Lower leg skin (tissue), 4 donors: ENCODE data around the gene PEX5L. TPM values are rescaled to one million over a fixed set of nuclear protein-coding genes. Genes with fewer than 3 reads are reported as not detected.

ENCODE experiments used
- DNase-seq, 2 donors: peaks; one replicate each; pipeline ENCODE4 v3.0.0-alpha.2; 2019; ENCODE audit warnings: low spot score in 2 of 2
- H3K4me3 ChIP-seq: fragments of 200-600 bp; sonication (generic); 2 replicates; pipeline ENCODE4 v1.5.1; 2017; ENCODE audit warnings: mild to moderate bottlenecking, low read depth; ENCODE audit not compliant: poor library complexity, severe bottlenecking
- POLR2A ChIP-seq, 2 donors: fragments of 450-650 bp; IDR thresholded peaks; one replicate each; pipeline ENCODE4 v1.6.1; 2016 to 2017; ENCODE audit warnings: antibody characterized with exemption in 2 of 2, mild to moderate bottlenecking in 1 of 2, moderate library complexity in 1 of 2
- WGBS, 2 donors: methylation state at CpG; one replicate each; pipeline ENCODE4 v1.1.5; 2018; 5-methylcytosine and 5-hydroxymethylcytosine counted together
- intact Hi-C: fragments of 100-400 bp; cut with DNase I; formaldehyde crosslinking; loops from one replicate; pipeline ENCODE4 v1.15.0; 2023; ENCODE audit warnings: low total_unique reads
- total RNA-seq, 4 donors: library from RNA; depleted of rRNA; stranded (reverse); fragments of >200 nt; gene quantifications; one replicate each; pipeline ENCODE4 v1.1.0, GENCODE V29; 2016
- TF ChIP-seq, protein P1 (sequence below), 3 donors: fragments of 450-650 bp; IDR thresholded peaks; one replicate each; pipeline ENCODE4 v1.5.1; 2016; ENCODE audit warnings: antibody characterized with exemption in 3 of 3, mild to moderate bottlenecking in 3 of 3, moderate library complexity in 2 of 3

Gene PEX5L
- total RNA-seq, 4 donors from 2014 or later, result not detected

DNA sequence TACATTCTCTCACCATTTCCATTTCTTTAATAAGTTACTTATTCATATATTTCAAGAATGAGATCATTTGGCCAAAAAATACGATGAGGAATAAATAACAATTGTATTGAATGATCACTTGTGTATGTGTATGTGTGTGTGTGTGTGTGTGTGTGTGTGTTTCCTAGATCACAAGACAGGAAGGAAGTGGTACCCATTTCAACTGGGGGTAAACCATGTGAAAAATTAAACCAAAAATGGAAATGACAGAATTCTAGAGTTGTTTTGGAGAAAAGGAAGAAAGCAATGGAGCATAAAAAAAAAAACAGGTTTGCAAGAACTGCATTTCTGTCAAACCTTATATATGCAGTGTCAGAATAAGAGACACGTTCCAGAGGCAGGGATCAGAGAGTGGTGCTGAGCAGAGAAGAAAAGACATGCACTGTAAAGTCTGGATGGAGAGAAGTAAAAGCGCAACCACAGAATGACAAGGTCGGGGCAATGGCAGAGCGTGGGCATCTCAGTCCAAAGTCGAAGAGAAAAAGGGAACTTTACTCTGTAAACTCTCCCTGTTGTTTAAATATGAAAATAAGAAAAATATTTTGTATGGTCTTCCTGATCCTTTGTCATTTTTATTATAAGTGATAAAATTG lies 75.5 kb downstream of the PEX5L start:
- no peak for TF ChIP-seq POLR2A (IDR thresholded peaks at IDR 0.05)
- TF ChIP-seq, protein P1, sequence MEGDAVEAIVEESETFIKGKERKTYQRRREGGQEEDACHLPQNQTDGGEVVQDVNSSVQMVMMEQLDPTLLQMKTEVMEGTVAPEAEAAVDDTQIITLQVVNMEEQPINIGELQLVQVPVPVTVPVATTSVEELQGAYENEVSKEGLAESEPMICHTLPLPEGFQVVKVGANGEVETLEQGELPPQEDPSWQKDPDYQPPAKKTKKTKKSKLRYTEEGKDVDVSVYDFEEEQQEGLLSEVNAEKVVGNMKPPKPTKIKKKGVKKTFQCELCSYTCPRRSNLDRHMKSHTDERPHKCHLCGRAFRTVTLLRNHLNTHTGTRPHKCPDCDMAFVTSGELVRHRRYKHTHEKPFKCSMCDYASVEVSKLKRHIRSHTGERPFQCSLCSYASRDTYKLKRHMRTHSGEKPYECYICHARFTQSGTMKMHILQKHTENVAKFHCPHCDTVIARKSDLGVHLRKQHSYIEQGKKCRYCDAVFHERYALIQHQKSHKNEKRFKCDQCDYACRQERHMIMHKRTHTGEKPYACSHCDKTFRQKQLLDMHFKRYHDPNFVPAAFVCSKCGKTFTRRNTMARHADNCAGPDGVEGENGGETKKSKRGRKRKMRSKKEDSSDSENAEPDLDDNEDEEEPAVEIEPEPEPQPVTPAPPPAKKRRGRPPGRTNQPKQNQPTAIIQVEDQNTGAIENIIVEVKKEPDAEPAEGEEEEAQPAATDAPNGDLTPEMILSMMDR (IDR thresholded peaks at IDR 0.05), result no peak
- no peak overlapping the region for H3K4me3 ChIP-seq
- intact Hi-C loops, result no loop called here
- DNase-seq, result no peak
- WGBS, 2 donors, result 82 to 85% methylated on average over 6 of the region's 6 CpGs

DNA sequence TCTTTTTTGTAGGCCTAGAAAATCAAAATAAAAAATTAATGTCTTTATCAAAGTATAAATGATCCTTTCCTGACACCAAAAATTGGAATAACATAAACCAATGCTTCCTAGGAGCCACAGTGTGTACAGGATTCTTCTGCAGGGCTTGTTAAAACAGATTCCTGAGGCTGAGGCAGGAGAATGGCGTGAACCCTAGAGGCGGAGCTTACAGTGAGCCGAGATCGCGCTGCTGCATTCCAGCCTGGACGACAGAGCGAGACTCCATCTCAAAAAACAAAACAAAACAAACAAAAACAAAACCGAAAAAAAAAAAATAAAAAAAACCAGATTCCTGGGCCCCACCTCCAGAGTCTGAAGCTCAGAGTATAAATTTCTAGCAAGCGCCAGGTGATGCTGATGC lies 78.0 kb downstream of the PEX5L start:
- 71 to 74% methylated on average over 9 of the region's 9 CpGs for WGBS, 2 donors
- no peak for DNase-seq
- TF ChIP-seq, protein P1 (IDR thresholded peaks at IDR 0.05), result no peak
- TF ChIP-seq POLR2A (IDR thresholded peaks at IDR 0.05), result no peak
- no peak overlapping the region for H3K4me3 ChIP-seq
- intact Hi-C loops, result no loop called here

DNA sequence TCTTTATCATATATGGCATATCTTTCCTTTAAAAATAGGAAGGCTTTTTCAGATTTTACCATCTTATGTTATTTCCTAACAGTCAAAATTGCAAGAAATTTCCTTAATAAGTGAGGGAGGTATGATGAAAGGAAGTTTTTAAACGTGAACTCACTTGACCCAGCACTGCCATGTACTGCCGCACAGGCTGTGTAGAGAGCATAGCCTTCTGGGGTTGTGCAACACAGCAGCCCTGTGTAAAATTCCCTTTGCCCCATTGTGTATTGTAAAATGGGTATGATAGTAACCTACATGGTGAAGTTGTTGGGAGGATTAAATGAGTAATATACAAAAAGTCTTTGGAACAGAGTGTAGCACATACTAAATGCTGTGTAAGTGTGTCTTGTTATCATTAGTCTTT lies 78.6 kb downstream of the PEX5L start:
- intact Hi-C loops, result no loop called here
- no peak for TF ChIP-seq POLR2A (IDR thresholded peaks at IDR 0.05)
- TF ChIP-seq, protein P1 (IDR thresholded peaks at IDR 0.05), result no peak
- 64 to 74% methylated on average over 2 of the region's 2 CpGs for WGBS, 2 donors

DNA sequence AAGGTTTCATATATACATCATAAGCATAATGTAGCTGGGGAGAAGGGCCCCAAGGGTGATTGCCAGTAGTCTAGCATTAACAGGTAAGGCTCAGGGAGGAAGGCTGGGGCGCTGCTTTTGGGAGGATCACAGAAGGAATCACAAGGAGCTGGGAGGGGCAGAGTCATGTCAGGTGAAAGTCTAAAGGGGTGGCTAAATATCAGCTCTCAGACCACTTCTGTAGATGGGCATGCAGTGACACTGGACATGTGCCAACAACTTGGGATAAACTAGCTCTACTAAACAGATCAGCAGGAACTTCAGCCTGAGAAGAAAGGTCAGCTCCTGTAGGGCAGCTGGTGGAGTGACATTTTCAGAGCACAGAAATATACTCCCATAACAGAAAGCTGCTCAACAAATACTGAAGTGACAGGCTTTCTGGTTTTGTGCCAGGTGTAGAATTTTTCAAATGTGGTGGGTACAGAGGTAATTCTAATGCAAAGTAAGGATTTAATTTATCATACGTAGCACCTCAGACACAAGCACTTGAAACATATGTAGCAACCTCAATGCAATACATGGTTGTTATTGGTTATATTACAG lies 79.4 kb downstream of the PEX5L start:
- no peak for TF ChIP-seq POLR2A (IDR thresholded peaks at IDR 0.05)
- TF ChIP-seq, protein P1 (IDR thresholded peaks at IDR 0.05), result no peak
- intact Hi-C loops, result no loop called here
- no peak for DNase-seq
- WGBS, 2 donors, result 32 to 33% methylated on average over 2 of the region's 2 CpGs
- H3K4me3 ChIP-seq, result no peak overlapping the region

More for the DNA sequence above, 78.6 kb downstream of the PEX5L start:
- no peak overlapping the region for H3K4me3 ChIP-seq
- no peak for DNase-seq

DNA sequence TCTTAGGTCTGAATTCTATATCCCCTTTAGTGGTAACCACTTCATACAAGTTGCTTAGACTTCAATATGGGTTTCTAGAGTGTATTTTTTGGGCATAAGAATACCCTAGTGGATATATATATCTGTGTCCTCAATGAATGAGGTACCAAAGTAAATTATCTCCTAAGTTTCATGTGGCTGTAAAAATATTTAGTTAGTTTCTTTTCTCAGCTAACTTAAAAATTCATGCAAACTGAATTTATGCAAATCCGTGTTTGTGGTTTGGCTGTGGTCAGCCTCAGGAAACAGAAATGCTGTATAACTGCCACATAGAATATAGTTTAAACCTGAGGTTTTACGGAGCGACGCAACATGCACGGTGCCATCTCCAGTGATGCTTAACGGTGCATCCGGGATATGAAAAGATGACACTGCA lies 80.3 kb downstream of the PEX5L start:
- TF ChIP-seq, protein P1 (IDR thresholded peaks at IDR 0.05), result no peak
- no peak for TF ChIP-seq POLR2A (IDR thresholded peaks at IDR 0.05)
- WGBS, 2 donors, result 75 to 76% methylated on average over 7 of the region's 7 CpGs
- no peak for DNase-seq
- H3K4me3 ChIP-seq, result no peak overlapping the region
- intact Hi-C loops, result no loop called here
